Astrocyte of the spinal cord (primary cell): ENCODE data around the gene SHROOM1.
A peak's percentile ranks its signal among the peaks of the same experiment; 100 is the strongest.

Source experiments
- DNase-seq: peaks from one replicate; pipeline ENCODE4 v3.0.0; 2011; ENCODE audit warnings: low read depth, low spot score
- H3K4me3 ChIP-seq: 2 replicates; pipeline ENCODE4 v1.5.1; 2011; ENCODE audit warnings: low read depth, mild to moderate bottlenecking, low read length, moderate library complexity
- in situ Hi-C: cut with HindIII; loops from 2 replicates; pipeline ENCODE4 v1.10.0; 2017; ENCODE audit warnings: low sequenced_read_pairs
- TF ChIP-seq, protein P1 (sequence below): IDR thresholded peaks from 2 replicates; pipeline ENCODE4 v1.5.1; 2012; ENCODE audit warnings: low read depth, mild to moderate bottlenecking, low read length, inconsistent platforms

SHROOM1 gene

DNA sequence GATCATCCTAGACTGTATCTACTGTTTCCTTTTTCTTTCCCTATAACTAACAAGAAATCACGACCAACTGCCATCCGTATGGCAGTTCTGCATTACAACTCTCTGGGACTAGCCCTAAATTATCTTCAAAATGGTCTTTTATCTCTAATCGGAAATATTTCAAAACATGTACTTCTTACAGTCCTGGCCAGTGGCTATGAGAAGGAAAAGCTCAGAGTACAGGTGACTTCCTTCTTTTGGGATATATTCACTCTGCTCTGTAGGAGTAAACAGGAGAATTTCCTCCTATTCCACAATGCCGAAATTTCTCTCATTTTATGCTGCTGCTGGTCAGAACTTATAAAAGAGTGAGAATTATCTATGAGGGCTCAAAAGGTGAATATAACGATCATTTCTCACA, 51.6 kb downstream of the SHROOM1 start:
- TF ChIP-seq, protein P1, sequence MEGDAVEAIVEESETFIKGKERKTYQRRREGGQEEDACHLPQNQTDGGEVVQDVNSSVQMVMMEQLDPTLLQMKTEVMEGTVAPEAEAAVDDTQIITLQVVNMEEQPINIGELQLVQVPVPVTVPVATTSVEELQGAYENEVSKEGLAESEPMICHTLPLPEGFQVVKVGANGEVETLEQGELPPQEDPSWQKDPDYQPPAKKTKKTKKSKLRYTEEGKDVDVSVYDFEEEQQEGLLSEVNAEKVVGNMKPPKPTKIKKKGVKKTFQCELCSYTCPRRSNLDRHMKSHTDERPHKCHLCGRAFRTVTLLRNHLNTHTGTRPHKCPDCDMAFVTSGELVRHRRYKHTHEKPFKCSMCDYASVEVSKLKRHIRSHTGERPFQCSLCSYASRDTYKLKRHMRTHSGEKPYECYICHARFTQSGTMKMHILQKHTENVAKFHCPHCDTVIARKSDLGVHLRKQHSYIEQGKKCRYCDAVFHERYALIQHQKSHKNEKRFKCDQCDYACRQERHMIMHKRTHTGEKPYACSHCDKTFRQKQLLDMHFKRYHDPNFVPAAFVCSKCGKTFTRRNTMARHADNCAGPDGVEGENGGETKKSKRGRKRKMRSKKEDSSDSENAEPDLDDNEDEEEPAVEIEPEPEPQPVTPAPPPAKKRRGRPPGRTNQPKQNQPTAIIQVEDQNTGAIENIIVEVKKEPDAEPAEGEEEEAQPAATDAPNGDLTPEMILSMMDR: no peak
- H3K4me3 ChIP-seq: no peak overlapping the region
- DNase-seq: no peak
- in situ Hi-C loops: no loop called here

- no peak for DNase-seq
- in situ Hi-C loops: no loop called here
- H3K4me3 ChIP-seq: peak overlapping the region; percentile 69
- TF ChIP-seq, protein P1: no peak
These were observed 52.3 kb downstream of the SHROOM1 start for GRCh38 chr5:132778129-132778528.

GRCh38 chr5:132777209-132778069, 53.0 kb downstream of the SHROOM1 start, which contains the start of gene SEPTIN8:
Gene SEPTIN8, minus strand, starts transcription at chr5:132777239. Its CDS starts 102 bp downstream, at chr5:132777137.
- in situ Hi-C loops: no loop called here
- TF ChIP-seq, protein P1: no peak
- DNase-seq: no peak
- peak within 1 kb of the TSS; percentile 69 for H3K4me3 ChIP-seq

- H3K4me3 ChIP-seq: peak overlapping the region; percentile 69
These were observed 53.6 kb downstream of the SHROOM1 start for GRCh38 chr5:132776938-132777208.

DNA sequence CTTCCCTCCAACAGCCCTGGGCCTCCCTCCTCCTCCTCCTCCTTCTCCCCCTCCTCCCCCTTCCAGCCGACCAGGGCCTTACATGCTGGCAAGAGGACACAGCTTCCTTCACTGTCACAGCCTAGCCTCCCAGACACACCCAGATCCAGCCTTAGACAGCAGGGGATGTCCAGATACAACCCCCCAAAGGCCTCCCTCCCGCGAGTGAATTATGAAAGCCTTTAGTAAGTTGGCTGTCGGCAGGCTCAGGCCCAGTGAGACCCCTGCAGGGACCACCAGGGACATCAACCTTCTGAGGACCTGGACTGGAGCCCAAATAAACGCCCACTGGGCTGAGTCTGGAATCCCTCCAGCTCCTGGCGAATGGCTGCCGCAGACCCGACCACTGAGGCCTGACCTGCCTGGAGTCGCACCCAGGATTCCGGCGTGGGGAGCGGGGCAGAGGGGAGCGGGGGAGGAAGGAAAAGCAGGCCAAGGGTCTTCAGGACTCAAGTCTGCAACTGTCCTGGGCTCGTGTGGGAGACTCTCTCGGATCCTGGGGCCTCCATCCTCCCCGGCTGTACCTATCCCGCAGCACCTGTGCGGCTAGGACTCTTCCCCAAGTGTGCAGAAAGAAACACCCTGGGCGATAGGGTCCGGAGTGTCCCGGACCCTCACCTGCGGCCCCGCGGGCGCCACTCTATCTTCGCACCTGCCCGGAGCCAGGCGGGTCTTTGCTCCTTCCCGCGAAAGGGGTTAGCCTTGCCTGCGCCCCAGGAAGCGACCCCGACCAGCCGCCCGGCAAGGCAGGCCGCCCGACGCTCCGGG, 54.1 kb downstream of the SHROOM1 start:
- in situ Hi-C loops: no loop called here
- H3K4me3 ChIP-seq: peak overlapping the region; percentile 69
- TF ChIP-seq, protein P1: no peak
- no peak for DNase-seq

More at GRCh38 chr5:132776938-132777208, 53.6 kb downstream of the SHROOM1 start:
- TF ChIP-seq, protein P1: no peak
- in situ Hi-C loops: no loop called here
- DNase-seq: no peak

GRCh38 chr5:132775476-132775961, 54.9 kb downstream of the SHROOM1 start:
- no peak for DNase-seq
- H3K4me3 ChIP-seq: peak overlapping the region; percentile 69

More at GRCh38 chr5:132775476-132775961, 54.9 kb downstream of the SHROOM1 start:
- in situ Hi-C loops: no loop called here
- TF ChIP-seq, protein P1: no peak
